H1 (cell line): ENCODE data around the gene GYPA. TPM values are rescaled to one million over a fixed set of nuclear protein-coding genes. Genes with fewer than 3 reads are reported as not detected.

Experiments
- CTCF ChIA-PET: fragments of 300-600 bp; sonication (Branson Sonifier 250); formaldehyde crosslinking; loops from one replicate; lab custom pipeline; 2021; ENCODE audit not compliant: partially characterized antibody; lab: Charles Lee
- POLR2A ChIA-PET: fragments of 300-600 bp; sonication (Branson Sonifier 250); formaldehyde crosslinking; loops from one replicate; lab custom pipeline; 2021; ENCODE audit warnings: inconsistent platforms; ENCODE audit not compliant: partially characterized antibody; lab: Charles Lee
- DNase-seq, 2 experiments: peaks; one replicate each; pipeline versions ENCODE4 v3.0.0 to v3.0.0-alpha.2; 2010 to 2022; ENCODE audit warnings: low spot score in 2 of 2, low read depth in 1 of 2, mixed read lengths in 1 of 2
- FAIRE-seq: peaks from 2 replicates; lab custom pipeline; 2011; peaks lifted over from hg19 to GRCh38; lab: Jason Lieb, UNC
- H2AFZ ChIP-seq: 2 replicates; pipeline ENCODE4 v1.8.1; 2012; ENCODE audit warnings: low read length, inconsistent platforms
- H2AK5ac ChIP-seq: 2 replicates; pipeline ENCODE4 v1.6.1; 2013; ENCODE audit warnings: low read depth, low read length
- H2BK120ac ChIP-seq: replicated peaks from 2 replicates; pipeline ENCODE3; 2013; ENCODE audit warnings: low read depth, low read length, inconsistent platforms
- H2BK12ac ChIP-seq: 2 replicates; pipeline ENCODE4 v1.6.1; 2013; ENCODE audit warnings: low read depth, low read length
- H2BK15ac ChIP-seq: 2 replicates; pipeline ENCODE4 v1.6.1; 2013; ENCODE audit warnings: low read length
- H2BK20ac ChIP-seq: 2 replicates; pipeline ENCODE4 v1.6.1; 2013; ENCODE audit warnings: low read length
- H2BK5ac ChIP-seq: 2 replicates; pipeline ENCODE4 v1.6.1; 2013; ENCODE audit warnings: low read depth, low read length
- H3K14ac ChIP-seq: 2 replicates; pipeline ENCODE4 v1.6.1; 2013; ENCODE audit warnings: inconsistent platforms; ENCODE audit not compliant: insufficient read length
- H3K18ac ChIP-seq: 2 replicates; pipeline ENCODE4 v1.6.1; 2013; ENCODE audit warnings: low read length; ENCODE audit errors: extremely low read depth
- H3K23ac ChIP-seq: 2 replicates; pipeline ENCODE4 v1.6.1; 2013; ENCODE audit warnings: inconsistent platforms; ENCODE audit not compliant: insufficient read length
- H3K23me2 ChIP-seq: 2 replicates; pipeline ENCODE4 v1.6.1; 2013; ENCODE audit warnings: low read depth, low read length
- H3K27ac ChIP-seq: 2 replicates; pipeline ENCODE4 v1.6.1; 2011; ENCODE audit warnings: low read depth, low read length, inconsistent platforms
- H3K27me3 ChIP-seq, 4 experiments: replicated peaks in 1 of 4; 1 replicate in 1 of 4; 2 replicates in 3 of 4; pipeline versions ENCODE4 v1.6.1 to v1.8.1; 2011 to 2013; ENCODE audit warnings: low read length in 3 of 4, mild to moderate bottlenecking in 3 of 4, inconsistent platforms in 2 of 4, mixed read lengths in 2 of 4, moderate library complexity in 1 of 4; ENCODE audit not compliant: control insufficient read depth in 3 of 4, insufficient read depth in 3 of 4; ENCODE audit errors: extremely low read depth in 1 of 4
- H3K36me3 ChIP-seq, 4 experiments: 2 replicates each; pipeline versions ENCODE4 v1.6.1 to v1.8.1; 2011 to 2013; ENCODE audit warnings: mild to moderate bottlenecking in 4 of 4, low read length in 3 of 4, moderate library complexity in 2 of 4, control low read depth in 1 of 4, inconsistent platforms in 1 of 4; ENCODE audit not compliant: insufficient read depth in 4 of 4, control insufficient read depth in 2 of 4
- H3K4ac ChIP-seq: replicated peaks from 2 replicates; pipeline ENCODE3; 2013; ENCODE audit warnings: low read length, low read depth, mixed read lengths, inconsistent platforms; ENCODE audit not compliant: insufficient read length
- H3K4me1 ChIP-seq, 4 experiments: replicated peaks in 1 of 4; 1 replicate in 1 of 4; 2 replicates in 3 of 4; pipeline versions ENCODE4 v1.6.1 to v1.8.1; 2011 to 2013; ENCODE audit warnings: low read length in 3 of 4, inconsistent platforms in 2 of 4, mixed read lengths in 1 of 4; ENCODE audit not compliant: insufficient read depth in 4 of 4, control insufficient read depth in 3 of 4
- H3K4me2 ChIP-seq, 2 experiments: 2 replicates each; pipeline versions ENCODE4 v1.6.1 to v1.8.1; 2011 to 2013; ENCODE audit warnings: low read depth in 2 of 2, low read length in 2 of 2, control low read depth in 1 of 2, inconsistent platforms in 1 of 2, mild to moderate bottlenecking in 1 of 2; ENCODE audit not compliant: insufficient read depth in 1 of 2
- H3K4me3 ChIP-seq, 4 experiments: fragments of 200-600, 300-600 bp in 1 of 4; sonication (generic), shearing (Covaris generic), sonication (Bioruptor Twin) in 1 of 4; 2 replicates each; pipeline versions ENCODE4 v1.5.1 to v1.8.1; 2011 to 2016; ENCODE audit warnings: low read length in 4 of 4, low read depth in 3 of 4, control low read depth in 2 of 4, inconsistent platforms in 2 of 4, mild to moderate bottlenecking in 2 of 4, mixed read lengths in 1 of 4, moderate library complexity in 1 of 4; ENCODE audit not compliant: insufficient read depth in 2 of 4; ENCODE audit errors: extremely low read depth in 1 of 4
- H3K56ac ChIP-seq: replicated peaks from 2 replicates; pipeline ENCODE3; 2013; ENCODE audit warnings: low read depth, mild to moderate bottlenecking, mixed read lengths, low read length, inconsistent platforms; ENCODE audit not compliant: insufficient read length
- H3K79me1 ChIP-seq: 2 replicates; pipeline ENCODE4 v1.6.1; 2013; ENCODE audit warnings: low read depth, low read length, control low read depth
- H3K79me2 ChIP-seq, 2 experiments: 2 replicates each; pipeline versions ENCODE4 v1.6.1 to v1.8.1; 2012 to 2013; ENCODE audit warnings: low read length in 2 of 2, mild to moderate bottlenecking in 2 of 2, inconsistent platforms in 1 of 2; ENCODE audit not compliant: insufficient read depth in 2 of 2, control insufficient read depth in 1 of 2
- H3K9ac ChIP-seq, 4 experiments: replicated peaks in 1 of 4; 1 replicate in 1 of 4; 2 replicates in 3 of 4; pipeline versions ENCODE4 v1.6.1 to v1.8.1; 2011 to 2013; ENCODE audit warnings: low read depth in 3 of 4, low read length in 3 of 4, control low read depth in 2 of 4, mild to moderate bottlenecking in 2 of 4, moderate library complexity in 2 of 4, inconsistent platforms in 1 of 4; ENCODE audit errors: extremely low read depth in 1 of 4
- H3K9me3 ChIP-seq, 2 experiments: 2 replicates each; pipeline versions ENCODE4 v1.6.1 to v1.8.1; 2012 to 2013; ENCODE audit warnings: mild to moderate bottlenecking in 2 of 2, moderate library complexity in 2 of 2, control low read depth in 1 of 2, inconsistent platforms in 1 of 2, low read depth in 1 of 2, low read length in 1 of 2, mixed read lengths in 1 of 2; ENCODE audit not compliant: insufficient read depth in 2 of 2
- H4K20me1 ChIP-seq, 2 experiments: replicated peaks in 1 of 2; 2 replicates each; pipeline versions ENCODE3 to v1.8.1; 2011 to 2013; ENCODE audit warnings: inconsistent platforms in 2 of 2, low read length in 2 of 2, mild to moderate bottlenecking in 1 of 2; ENCODE audit not compliant: insufficient read depth in 2 of 2, control insufficient read depth in 1 of 2
- H4K5ac ChIP-seq: 2 replicates; pipeline ENCODE4 v1.6.1; 2013; ENCODE audit warnings: low read length, low read depth, mixed read lengths, inconsistent platforms; ENCODE audit not compliant: insufficient read length
- H4K8ac ChIP-seq: 2 replicates; pipeline ENCODE4 v1.8.0; 2013; ENCODE audit warnings: mild to moderate bottlenecking, moderate library complexity, low read length, inconsistent platforms; ENCODE audit not compliant: insufficient read depth; ENCODE audit errors: extremely low read depth
- H4K91ac ChIP-seq: replicated peaks from 2 replicates; pipeline ENCODE3; 2013; ENCODE audit warnings: low read length, mixed read lengths, inconsistent platforms; ENCODE audit not compliant: insufficient read length
- SUZ12 ChIP-seq: fragments of 200-600 bp; sonication (generic); IDR thresholded peaks from 2 replicates; pipeline ENCODE4 v1.6.1; 2012; ENCODE audit warnings: mild to moderate bottlenecking, inconsistent platforms, low read length, moderate library complexity, mixed read lengths
- WGBS, 2 experiments: shearing (Covaris generic) in 1 of 2; methylation state at CpG; one replicate each; pipeline versions ENCODE4 v1.1.6 to v1.1.7; 2013 to 2015; ENCODE audit warnings: low lambda C conversion rate in 2 of 2, mixed read lengths in 2 of 2, inconsistent platforms in 1 of 2, low coverage in 1 of 2, missing lambda C conversion rate in 1 of 2; ENCODE audit not compliant: insufficient replicate concordance in 2 of 2, insufficient coverage in 1 of 2, insufficient read length in 1 of 2; ENCODE audit errors: extremely low coverage in 1 of 2, missing lambda C conversion rate in 1 of 2; 5-methylcytosine and 5-hydroxymethylcytosine counted together
- polyA plus RNA-seq, 7 experiments: library from polyadenylated mRNA; depleted of rRNA in 3 of 7; stranded (reverse) in 5 of 7; unstranded in 2 of 7; fragments of >200 nt in 5 of 7; fragments of 200-250 nt in 2 of 7; gene quantifications; 1 replicate in 5 of 7; 2 replicates in 1 of 7; 4 replicates in 1 of 7; pipeline versions ENCODE4 v1.2.1 to v1.2.3, GENCODE V29; 2011 to 2013; ENCODE audit warnings: missing spikeins in 2 of 7, mixed read lengths in 2 of 7
- total RNA-seq: library from RNA; stranded (reverse); fragmentation: NEBNext Ultra II Directional; extraction: Animal tissue kit (Norgen Biotek cat#: 25700); gene quantifications from 2 replicates; pipeline ENCODE4 v1.2.1, GENCODE V29; 2021
- TF ChIP-seq, protein P1 (sequence below), 3 experiments: IDR thresholded peaks; 1 replicate in 2 of 3; 2 replicates in 1 of 3; pipeline versions ENCODE4 v1.5.1 to v1.6.1; 2011; ENCODE audit warnings: low read length in 3 of 3, mild to moderate bottlenecking in 3 of 3, inconsistent platforms in 2 of 3, low read depth in 1 of 3, moderate library complexity in 1 of 3; ENCODE audit not compliant: insufficient read depth in 1 of 3; ENCODE audit errors: control extremely low read depth in 1 of 3

The GYPA gene
- total and polyA plus RNA-seq, 2 of the 8 experiments (the other 6 are each of a cell fraction or from before 2014, with no cell fraction given): not detected

DNA sequence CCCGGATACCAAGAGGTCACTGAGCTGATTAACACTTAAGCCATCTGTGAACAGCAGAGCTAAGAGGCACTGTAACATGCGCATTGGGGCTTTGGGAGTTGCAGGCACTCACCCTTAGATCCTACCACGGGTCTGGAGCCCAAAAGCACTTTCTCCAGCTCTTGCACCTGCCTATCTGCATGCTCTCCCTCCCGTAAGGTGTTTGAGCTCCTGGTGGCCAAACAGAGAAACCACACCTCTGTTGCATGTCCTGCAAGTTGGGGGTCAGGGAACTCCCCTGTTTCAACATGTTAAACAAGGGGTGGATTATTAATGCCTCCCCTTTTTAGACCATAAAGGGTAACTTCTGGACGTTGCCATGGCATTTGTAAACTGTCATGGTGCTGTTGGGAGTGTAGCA, 49.8 kb downstream of the GYPA start:
- H4K20me1 ChIP-seq: no peaks in the 10 kb centered on the region
- H3K18ac ChIP-seq: no peak overlapping the region
- no peaks in the 10 kb centered on the region for H3K79me1 ChIP-seq
- no peak overlapping the region for H2BK20ac ChIP-seq
- no peak overlapping the region for H2AK5ac ChIP-seq
- no peak overlapping the region for H4K8ac ChIP-seq
- no peaks in the 10 kb centered on the region for H3K79me2 ChIP-seq
- FAIRE-seq: no peak
- H3K9me3 ChIP-seq: no peaks in the 10 kb centered on the region
- ChIA-PET POLR2A (no interaction called here), CTCF (interaction anchor here (0.6 to 1.3 kb wide), 5 partner anchors 11 to 31 kb away, joined by 3 to 8 read pairs (median 3); no protein-coding TSS in a partner anchor)
- H4K91ac ChIP-seq: no peak overlapping the region
- no peak overlapping the region for H3K4me2 ChIP-seq
- no peak overlapping the region for H2BK5ac ChIP-seq
- no peaks in the 10 kb centered on the region for H3K36me3 ChIP-seq
- H3K4me1 ChIP-seq: no peaks in the 10 kb centered on the region
- DNase-seq: no peak
- H3K14ac ChIP-seq: no peak overlapping the region
- no peak for TF ChIP-seq SUZ12
- TF ChIP-seq, protein P1, sequence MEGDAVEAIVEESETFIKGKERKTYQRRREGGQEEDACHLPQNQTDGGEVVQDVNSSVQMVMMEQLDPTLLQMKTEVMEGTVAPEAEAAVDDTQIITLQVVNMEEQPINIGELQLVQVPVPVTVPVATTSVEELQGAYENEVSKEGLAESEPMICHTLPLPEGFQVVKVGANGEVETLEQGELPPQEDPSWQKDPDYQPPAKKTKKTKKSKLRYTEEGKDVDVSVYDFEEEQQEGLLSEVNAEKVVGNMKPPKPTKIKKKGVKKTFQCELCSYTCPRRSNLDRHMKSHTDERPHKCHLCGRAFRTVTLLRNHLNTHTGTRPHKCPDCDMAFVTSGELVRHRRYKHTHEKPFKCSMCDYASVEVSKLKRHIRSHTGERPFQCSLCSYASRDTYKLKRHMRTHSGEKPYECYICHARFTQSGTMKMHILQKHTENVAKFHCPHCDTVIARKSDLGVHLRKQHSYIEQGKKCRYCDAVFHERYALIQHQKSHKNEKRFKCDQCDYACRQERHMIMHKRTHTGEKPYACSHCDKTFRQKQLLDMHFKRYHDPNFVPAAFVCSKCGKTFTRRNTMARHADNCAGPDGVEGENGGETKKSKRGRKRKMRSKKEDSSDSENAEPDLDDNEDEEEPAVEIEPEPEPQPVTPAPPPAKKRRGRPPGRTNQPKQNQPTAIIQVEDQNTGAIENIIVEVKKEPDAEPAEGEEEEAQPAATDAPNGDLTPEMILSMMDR (IDR thresholded peaks at IDR 0.05; ENCODE audit: control extremely low read depth in 1 of 3, insufficient read depth in 1 of 3, low read depth in 1 of 3, low read length in 3 of 3): peak in 2 of 3 experiments; percentile 18 to 28; a peak in 2 of 4 replicates
- H3K4me3 ChIP-seq: no peak overlapping the region
- WGBS, 2 experiments: 82% methylated on average over 5 of the region's 5 CpGs; no CpG with 5 or more reads in 1 of the 2 experiments
- no peak overlapping the region for H3K27ac ChIP-seq
- no peak overlapping the region for H3K4ac ChIP-seq
- H2BK120ac ChIP-seq: no peak overlapping the region
- H3K23me2 ChIP-seq: no peaks in the 10 kb centered on the region
- H4K5ac ChIP-seq: no peak overlapping the region
- no peak overlapping the region for H3K9ac ChIP-seq
- H3K23ac ChIP-seq: no peak overlapping the region
- H2AFZ ChIP-seq: no peak overlapping the region
- no peak overlapping the region for H2BK12ac ChIP-seq
- no peak overlapping the region for H3K56ac ChIP-seq
- H2BK15ac ChIP-seq: no peak overlapping the region
- H3K27me3 ChIP-seq: no peaks in the 10 kb centered on the region
